Mesenchymal stem cell (in vitro differentiated cells and primary cell): Measurements from ENCODE around the gene SESN1.

Experiments used
- DNase-seq: peaks from one replicate; pipeline ENCODE4 v3.0.0-alpha.2; 2013
- H2AFZ ChIP-seq: one replicate; pipeline ENCODE4 v1.6.1; 2013; ENCODE audit warnings: low read depth, mild to moderate bottlenecking, control low read depth, inconsistent platforms, low read length, moderate library complexity
- H2AK5ac ChIP-seq: 2 replicates; pipeline ENCODE4 v1.6.1; 2013; ENCODE audit warnings: low read length, moderate library complexity, mild to moderate bottlenecking, inconsistent platforms; ENCODE audit not compliant: severe bottlenecking
- H2BK120ac ChIP-seq: one replicate; pipeline ENCODE4 v1.6.1; 2013; ENCODE audit warnings: low read depth, mild to moderate bottlenecking, inconsistent platforms, low read length, moderate library complexity
- H2BK12ac ChIP-seq, 2 experiments: one replicate each; pipeline ENCODE4 v1.6.1; 2013; ENCODE audit warnings: inconsistent platforms in 2 of 2, low read length in 2 of 2, mild to moderate bottlenecking in 2 of 2, moderate library complexity in 2 of 2, control low read depth in 1 of 2
- H2BK15ac ChIP-seq: one replicate; pipeline ENCODE4 v1.6.1; 2013; ENCODE audit warnings: mild to moderate bottlenecking, low read depth, inconsistent platforms; ENCODE audit not compliant: poor library complexity, severe bottlenecking
- H2BK5ac ChIP-seq: 2 replicates; pipeline ENCODE4 v1.6.1; 2013; ENCODE audit warnings: low read depth, mild to moderate bottlenecking, low read length, control low read depth, inconsistent platforms; ENCODE audit not compliant: poor library complexity, severe bottlenecking
- H3K14ac ChIP-seq, 2 experiments: one replicate each; pipeline ENCODE4 v1.6.1; 2013; ENCODE audit warnings: inconsistent platforms in 2 of 2, low read length in 2 of 2, control low read depth in 1 of 2, mild to moderate bottlenecking in 1 of 2, moderate library complexity in 1 of 2
- H3K18ac ChIP-seq, 2 experiments: one replicate each; pipeline ENCODE4 v1.6.1; 2013; ENCODE audit warnings: inconsistent platforms in 2 of 2, low read length in 2 of 2, control low read depth in 1 of 2, low read depth in 1 of 2, mild to moderate bottlenecking in 1 of 2
- H3K23ac ChIP-seq, 2 experiments: one replicate each; pipeline ENCODE4 v1.6.1; 2013; ENCODE audit warnings: inconsistent platforms in 2 of 2, low read length in 2 of 2, mild to moderate bottlenecking in 2 of 2, moderate library complexity in 2 of 2, control low read depth in 1 of 2
- H3K27ac ChIP-seq: 2 replicates; pipeline ENCODE4 v1.5.1; 2013; ENCODE audit warnings: mild to moderate bottlenecking, moderate library complexity, low read length, control low read depth, inconsistent platforms; ENCODE audit not compliant: poor library complexity, severe bottlenecking
- H3K27me3 ChIP-seq, 2 experiments: 2 replicates each; pipeline versions ENCODE4 v1.6.1 to v1.7.0; 2013; ENCODE audit warnings: low read length in 2 of 2, mild to moderate bottlenecking in 2 of 2, moderate library complexity in 2 of 2, control low read depth in 1 of 2, inconsistent platforms in 1 of 2; ENCODE audit not compliant: control insufficient read depth in 1 of 2, insufficient read depth in 1 of 2
- H3K36me3 ChIP-seq, 2 experiments: 2 replicates each; pipeline versions ENCODE4 v1.6.1 to v1.7.0; 2013; ENCODE audit warnings: low read length in 2 of 2, control low read depth in 1 of 2, inconsistent platforms in 1 of 2, low read depth in 1 of 2, mild to moderate bottlenecking in 1 of 2; ENCODE audit not compliant: insufficient read depth in 2 of 2, control insufficient read depth in 1 of 2
- H3K4ac ChIP-seq, 2 experiments: one replicate each; pipeline ENCODE4 v1.6.1; 2013; ENCODE audit warnings: inconsistent platforms in 2 of 2, low read length in 2 of 2, mild to moderate bottlenecking in 2 of 2, moderate library complexity in 2 of 2, control low read depth in 1 of 2, low read depth in 1 of 2
- H3K4me1 ChIP-seq: 2 replicates; pipeline ENCODE4 v1.6.1; 2013; ENCODE audit warnings: low read depth, low read length, control low read depth; ENCODE audit not compliant: control insufficient read depth, insufficient read depth
- H3K4me2 ChIP-seq: 2 replicates; pipeline ENCODE4 v1.6.1; 2013; ENCODE audit warnings: low read length, mild to moderate bottlenecking, inconsistent platforms; ENCODE audit not compliant: poor library complexity, severe bottlenecking
- H3K4me3 ChIP-seq, 2 experiments: 2 replicates each; pipeline versions ENCODE4 v1.5.1 to v1.7.0; 2013; ENCODE audit warnings: low read length in 2 of 2, mild to moderate bottlenecking in 2 of 2, control low read depth in 1 of 2, low read depth in 1 of 2; ENCODE audit not compliant: insufficient read depth in 1 of 2
- H3K79me1 ChIP-seq: replicated peaks from 2 replicates; pipeline ENCODE4 v1.6.1; 2013; ENCODE audit warnings: mild to moderate bottlenecking, control low read depth, low read length, inconsistent platforms; ENCODE audit not compliant: poor library complexity, severe bottlenecking
- H3K9ac ChIP-seq: 2 replicates; pipeline ENCODE4 v1.7.0; 2013; ENCODE audit warnings: mild to moderate bottlenecking, low read length, moderate library complexity
- H3K9me3 ChIP-seq: 2 replicates; pipeline ENCODE4 v1.7.0; 2013; ENCODE audit warnings: mild to moderate bottlenecking, low read length; ENCODE audit not compliant: control insufficient read depth
- H4K8ac ChIP-seq: one replicate; pipeline ENCODE4 v1.6.1; 2013; ENCODE audit warnings: inconsistent platforms, mild to moderate bottlenecking, low read length, moderate library complexity
- H4K91ac ChIP-seq: one replicate; pipeline ENCODE4 v1.6.1; 2013; ENCODE audit warnings: mild to moderate bottlenecking, low read length, inconsistent platforms
- WGBS: methylation state at CpG from one replicate; pipeline ENCODE4 v1.1.7; 2013; ENCODE audit warnings: mixed read lengths; 5-methylcytosine and 5-hydroxymethylcytosine counted together

SESN1 gene

GRCh38 chr6:108999428-108999827 is 95.2 kb downstream of the SESN1 start:
- Histone ChIP-seq H3K79me1 (peaks cover 10% of the 10 kb centered on the region), H3K36me3 (peaks cover 2 to 71% of the 10 kb centered on the region in 2 experiments), H3K27ac (no peak overlapping the region), H3K9ac (no peak overlapping the region), H3K4me3 (no peak overlapping the region), H2AK5ac (no peak overlapping the region), H4K91ac (no peak overlapping the region), H2BK12ac (no peak overlapping the region), H3K27me3 (no peaks in the 10 kb centered on the region), H3K4ac (no peak overlapping the region), H2BK5ac (no peak overlapping the region), H3K18ac (no peak overlapping the region), H3K4me1 (no peaks in the 10 kb centered on the region), H4K8ac (no peak overlapping the region), H2BK120ac (no peak overlapping the region), H2AFZ (no peak overlapping the region), H3K4me2 (no peak overlapping the region), H2BK15ac (no peak overlapping the region), H3K14ac (no peak overlapping the region), H3K23ac (no peak overlapping the region), H3K9me3 (no peaks in the 10 kb centered on the region)
- 88% methylated on average over 5 of the region's 5 CpGs for WGBS
- DNase-seq = no peak

- no peak overlapping the region for H3K4me3 ChIP-seq
- H3K79me1 ChIP-seq = peaks cover 10% of the 10 kb centered on the region
- no peaks in the 10 kb centered on the region for H3K4me1 ChIP-seq
- no peaks in the 10 kb centered on the region for H3K9me3 ChIP-seq
- peaks cover 2 to 80% of the 10 kb centered on the region in 2 experiments for H3K36me3 ChIP-seq
- H4K8ac ChIP-seq = no peak overlapping the region
- no peaks in the 10 kb centered on the region for H3K27me3 ChIP-seq
- no peak overlapping the region for H3K18ac ChIP-seq
- H3K4me2 ChIP-seq = no peak overlapping the region
- no peak overlapping the region for H2AK5ac ChIP-seq
- 98% methylated on average over 3 of the region's 3 CpGs for WGBS
- H4K91ac ChIP-seq = no peak overlapping the region
- H2AFZ ChIP-seq = no peak overlapping the region
- no peak overlapping the region for H2BK15ac ChIP-seq
- no peak overlapping the region for H3K9ac ChIP-seq
- no peak overlapping the region for H3K27ac ChIP-seq
- H2BK5ac ChIP-seq = no peak overlapping the region
- H2BK120ac ChIP-seq = no peak overlapping the region
- DNase-seq = no peak
- no peak overlapping the region for H3K4ac ChIP-seq
- no peak overlapping the region for H3K23ac ChIP-seq
- no peak overlapping the region for H2BK12ac ChIP-seq
- H3K14ac ChIP-seq = no peak overlapping the region
Measured at GRCh38 chr6:108998485-108998884, 96.2 kb downstream of the SESN1 start.

- H3K23ac ChIP-seq = no peak overlapping the region
- H2BK12ac ChIP-seq = no peak overlapping the region
- H4K91ac ChIP-seq = no peak overlapping the region
- no peak overlapping the region for H4K8ac ChIP-seq
- H3K36me3 ChIP-seq = peaks cover 8 to 97% of the 10 kb centered on the region in 2 experiments
- peaks cover 12% of the 10 kb centered on the region for H3K79me1 ChIP-seq
- no peaks in the 10 kb centered on the region for H3K4me1 ChIP-seq
- H3K4me3 ChIP-seq = no peak overlapping the region
- no peak overlapping the region for H3K9ac ChIP-seq
- no peak overlapping the region for H3K14ac ChIP-seq
- no peaks in the 10 kb centered on the region for H3K9me3 ChIP-seq
- no peak overlapping the region for H3K18ac ChIP-seq
- H2BK5ac ChIP-seq = no peak overlapping the region
- H3K4ac ChIP-seq = no peak overlapping the region
- H2BK120ac ChIP-seq = no peak overlapping the region
- no peak overlapping the region for H2AK5ac ChIP-seq
- no CpG with 5 or more reads among the region's 1 CpG for WGBS
- H3K4me2 ChIP-seq = no peak overlapping the region
- H2AFZ ChIP-seq = no peak overlapping the region
- no peak for DNase-seq
- H3K27ac ChIP-seq = no peak overlapping the region
- no peaks in the 10 kb centered on the region for H3K27me3 ChIP-seq
- no peak overlapping the region for H2BK15ac ChIP-seq
Measured at GRCh38 chr6:108996208-108996607, 98.4 kb downstream of the SESN1 start.

DNA sequence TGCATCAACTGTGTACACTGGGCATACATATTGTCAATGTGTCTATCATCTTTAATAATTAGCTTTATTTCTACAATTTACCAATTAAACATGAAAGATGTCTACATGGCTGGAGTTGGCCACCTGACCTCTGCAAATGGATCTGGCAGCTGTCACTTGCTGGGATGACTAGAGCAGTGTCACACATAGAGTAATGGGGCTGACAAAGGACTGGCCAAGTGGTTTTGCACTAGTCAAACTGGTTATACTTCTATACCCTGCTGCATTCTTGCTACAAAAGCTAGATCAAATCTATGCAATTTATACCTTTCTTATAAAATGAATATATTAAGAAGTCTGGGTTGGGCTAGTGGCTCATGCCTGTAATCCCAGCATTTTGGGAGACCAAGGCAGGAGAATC is 99.3 kb downstream of the SESN1 start:
- Histone ChIP-seq H3K27ac (no peak overlapping the region), H3K27me3 (no peaks in the 10 kb centered on the region), H3K4me1 (no peaks in the 10 kb centered on the region), H3K4ac (no peak overlapping the region), H3K9ac (no peak overlapping the region), H2BK12ac (no peak overlapping the region), H4K8ac (no peak overlapping the region), H3K79me1 (peaks cover 12% of the 10 kb centered on the region), H2BK120ac (no peak overlapping the region), H2BK15ac (no peak overlapping the region), H3K23ac (no peak overlapping the region), H3K4me3 (no peak overlapping the region), H3K36me3 (peaks cover 11 to 97% of the 10 kb centered on the region in 2 experiments), H3K9me3 (no peaks in the 10 kb centered on the region), H2AK5ac (no peak overlapping the region), H2AFZ (no peak overlapping the region), H4K91ac (no peak overlapping the region), H3K18ac (no peak overlapping the region), H3K14ac (no peak overlapping the region), H3K4me2 (no peak overlapping the region), H2BK5ac (no peak overlapping the region)
- DNase-seq = no peak
